Brain microvascular endothelial cell (primary cell): Measurements from ENCODE around the gene GSN.

Experiments used
- DNase-seq: peaks from one replicate; pipeline ENCODE4 v3.0.0-alpha.2; 2020
- H3K27ac ChIP-seq: fragments of 250-450 bp; sonication (Bioruptor Pico); 2 replicates; pipeline ENCODE4 v1.5.1; 2020; ENCODE audit warnings: mild to moderate bottlenecking, moderate library complexity
- H3K27me3 ChIP-seq: fragments of 250-450 bp; sonication (Bioruptor Pico); replicated peaks from 2 replicates; pipeline ENCODE4 v1.5.1; 2020; ENCODE audit warnings: mild to moderate bottlenecking
- H3K36me3 ChIP-seq: fragments of 250-450 bp; sonication (Bioruptor Pico); replicated peaks from 2 replicates; pipeline ENCODE4 v1.5.1; 2020; ENCODE audit warnings: mild to moderate bottlenecking
- H3K4me3 ChIP-seq: 2 replicates; pipeline ENCODE4 v1.5.1; 2011; ENCODE audit warnings: low read depth, mild to moderate bottlenecking, control low read depth, low read length, moderate library complexity
- in situ Hi-C: cut with HindIII; loops from 2 replicates; pipeline ENCODE4 v1.10.0; 2017; ENCODE audit warnings: low sequenced_read_pairs, low pct_ligation_motif_present
- TF ChIP-seq, protein P1 (sequence below): IDR thresholded peaks from 2 replicates; pipeline ENCODE4 v1.5.1; 2011; ENCODE audit warnings: low read depth, mild to moderate bottlenecking, moderate library complexity, low read length, control low read depth, inconsistent platforms; ENCODE audit errors: missing control alignments

Gene GSN

DNA sequence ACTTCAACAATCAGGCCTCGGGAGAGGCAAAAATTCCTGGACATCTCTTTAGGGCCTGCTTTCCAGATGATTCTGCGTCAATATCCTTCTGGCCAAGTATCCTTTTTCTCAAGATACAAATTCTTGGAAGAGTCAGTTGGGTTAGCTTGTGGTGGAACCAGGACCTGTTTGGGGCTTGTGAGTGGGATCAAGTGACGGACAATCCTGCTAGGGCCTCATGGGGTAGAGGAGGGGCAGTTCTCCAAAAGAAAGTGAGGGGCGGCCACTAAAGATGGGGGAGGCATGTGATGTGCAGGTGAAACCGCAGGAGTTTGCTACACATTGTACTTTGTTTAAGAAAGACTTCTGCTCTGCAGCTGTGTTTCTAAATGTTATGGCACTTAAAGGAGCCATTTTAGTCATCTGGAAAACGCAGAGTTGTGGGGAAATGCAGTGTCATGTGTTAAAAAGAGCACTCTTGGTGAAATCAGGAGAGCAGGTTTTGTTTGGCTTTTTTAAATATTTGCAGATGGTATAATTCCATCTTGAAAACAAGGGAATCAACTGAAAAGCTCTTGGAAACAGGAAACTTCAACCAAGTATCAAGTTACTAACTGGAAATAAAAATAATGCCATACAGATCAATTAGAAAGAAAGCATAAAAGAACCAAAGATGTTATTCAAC is 27.4 kb upstream of the GSN start:
- Histone ChIP-seq H3K27ac (no peak overlapping the region), H3K4me3 (no peak overlapping the region), H3K36me3 (no peaks in the 10 kb centered on the region), H3K27me3 (no peaks in the 10 kb centered on the region)
- no peak for DNase-seq
- in situ Hi-C loops = no loop called here
- TF ChIP-seq, protein P1, sequence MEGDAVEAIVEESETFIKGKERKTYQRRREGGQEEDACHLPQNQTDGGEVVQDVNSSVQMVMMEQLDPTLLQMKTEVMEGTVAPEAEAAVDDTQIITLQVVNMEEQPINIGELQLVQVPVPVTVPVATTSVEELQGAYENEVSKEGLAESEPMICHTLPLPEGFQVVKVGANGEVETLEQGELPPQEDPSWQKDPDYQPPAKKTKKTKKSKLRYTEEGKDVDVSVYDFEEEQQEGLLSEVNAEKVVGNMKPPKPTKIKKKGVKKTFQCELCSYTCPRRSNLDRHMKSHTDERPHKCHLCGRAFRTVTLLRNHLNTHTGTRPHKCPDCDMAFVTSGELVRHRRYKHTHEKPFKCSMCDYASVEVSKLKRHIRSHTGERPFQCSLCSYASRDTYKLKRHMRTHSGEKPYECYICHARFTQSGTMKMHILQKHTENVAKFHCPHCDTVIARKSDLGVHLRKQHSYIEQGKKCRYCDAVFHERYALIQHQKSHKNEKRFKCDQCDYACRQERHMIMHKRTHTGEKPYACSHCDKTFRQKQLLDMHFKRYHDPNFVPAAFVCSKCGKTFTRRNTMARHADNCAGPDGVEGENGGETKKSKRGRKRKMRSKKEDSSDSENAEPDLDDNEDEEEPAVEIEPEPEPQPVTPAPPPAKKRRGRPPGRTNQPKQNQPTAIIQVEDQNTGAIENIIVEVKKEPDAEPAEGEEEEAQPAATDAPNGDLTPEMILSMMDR = no peak

GRCh38 chr9:121242219-121242958 is 25.6 kb upstream of the GSN start:
- Histone ChIP-seq H3K27ac (peak overlapping the region; percentile 23), H3K4me3 (no peak overlapping the region), H3K27me3 (no peaks in the 10 kb centered on the region), H3K36me3 (no peaks in the 10 kb centered on the region)
- TF ChIP-seq, protein P1 = no peak
- DNase-seq = peak; percentile 47
- in situ Hi-C loops = no loop called here

GRCh38 chr9:121242959-121243346 is 25.0 kb upstream of the GSN start:
- H3K36me3 ChIP-seq = no peaks in the 10 kb centered on the region
- no peak overlapping the region for H3K27ac ChIP-seq
- no peak overlapping the region for H3K4me3 ChIP-seq
- H3K27me3 ChIP-seq = no peaks in the 10 kb centered on the region
- in situ Hi-C loops = no loop called here
- DNase-seq = no peak
- TF ChIP-seq, protein P1 = no peak

DNA sequence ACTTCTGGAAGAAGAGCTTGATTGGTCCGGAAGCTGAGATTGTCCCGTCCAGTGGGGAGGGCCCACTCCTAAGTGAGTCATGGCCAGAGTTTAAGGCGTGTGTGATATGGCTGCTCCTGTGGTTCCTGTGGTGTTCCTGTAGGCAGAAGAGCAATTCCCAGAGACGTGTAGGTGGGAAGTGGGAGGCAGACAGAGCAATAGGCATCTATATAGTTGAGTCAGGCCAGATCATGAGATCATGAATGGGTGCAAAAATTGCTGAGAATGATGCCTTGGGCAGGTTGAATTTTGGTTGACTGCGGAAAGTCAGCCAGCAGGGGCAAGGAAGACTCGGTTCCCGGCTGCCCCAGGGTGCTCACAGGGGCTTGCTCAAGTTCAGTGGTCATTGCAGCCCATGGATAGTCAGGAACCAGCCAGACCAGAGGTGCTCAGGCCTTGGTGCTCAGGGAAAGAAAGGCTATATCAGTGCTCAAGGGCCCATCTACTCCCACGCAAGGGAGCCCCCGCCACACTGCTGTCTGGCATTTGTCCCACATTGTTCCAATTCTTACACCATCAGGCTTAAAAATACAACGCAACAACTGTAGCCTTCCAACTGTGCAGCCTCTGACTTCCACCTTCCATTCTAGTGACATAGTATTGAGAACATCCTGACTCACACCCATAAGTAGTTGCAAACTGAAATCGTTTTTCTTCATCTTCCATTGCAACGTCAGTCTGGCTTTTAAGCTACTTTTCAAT is 21.0 kb upstream of the GSN start:
- peak; percentile 94 for DNase-seq
- Histone ChIP-seq H3K27me3 (no peaks in the 10 kb centered on the region), H3K27ac (peak overlapping the region; percentile 66), H3K36me3 (no peaks in the 10 kb centered on the region), H3K4me3 (no peak overlapping the region)
- in situ Hi-C loops = no loop called here
- TF ChIP-seq, protein P1 = peak; percentile 7

- DNase-seq = no peak
- no peak overlapping the region for H3K4me3 ChIP-seq
- in situ Hi-C loops = no loop called here
Measured at GRCh38 chr9:121249563-121249962, 18.4 kb upstream of the GSN start.

More at GRCh38 chr9:121249563-121249962, 18.4 kb upstream of the GSN start:
- Histone ChIP-seq H3K27ac (no peak overlapping the region), H3K36me3 (no peaks in the 10 kb centered on the region), H3K27me3 (no peaks in the 10 kb centered on the region)
- TF ChIP-seq, protein P1 = no peak
